ENCODE measurements around the gene PPFIBP1.

The PPFIBP1 gene

GRCh38 chr12:27505761-27506160, 18.2 kb upstream of the PPFIBP1 start:
- no peak for TF ChIP-seq CTCF (IDR thresholded peaks at IDR 0.05; ENCODE audit: insufficient read depth, low read length, poor library complexity, severe bottlenecking)
- Histone ChIP-seq H3K4me3 (replicated peaks; ENCODE audit: low read depth, low read length) (no peak overlapping the region), H3K27me3 (replicated peaks; ENCODE audit: control insufficient read depth, insufficient read depth, low read length) (no peaks in the 10 kb centered on the region; the same call in 1 of the 2 replicates), H3K36me3 (ENCODE audit: control insufficient read depth, insufficient read depth, low read length) (no peaks in the 10 kb centered on the region)
- DNase-seq (ENCODE audit: extremely low read depth, insufficient read length) = no peak

GRCh38 chr12:27506645-27507189, 17.3 kb upstream of the PPFIBP1 start:
- Histone ChIP-seq H3K4me3 (replicated peaks; ENCODE audit: low read depth, low read length) (no peak overlapping the region), H3K36me3 (ENCODE audit: control insufficient read depth, insufficient read depth, low read length) (no peaks in the 10 kb centered on the region), H3K27me3 (replicated peaks; ENCODE audit: control insufficient read depth, insufficient read depth, low read length) (no peaks in the 10 kb centered on the region; the same call in 1 of the 2 replicates)
- TF ChIP-seq CTCF (IDR thresholded peaks at IDR 0.05; ENCODE audit: insufficient read depth, low read length, poor library complexity, severe bottlenecking) = no peak
- DNase-seq (ENCODE audit: extremely low read depth, insufficient read length) = no peak

GRCh38 chr12:27508736-27509431, 15.1 kb upstream of the PPFIBP1 start:
- H3K36me3 ChIP-seq (ENCODE audit: control insufficient read depth, insufficient read depth, low read length) = no peaks in the 10 kb centered on the region
- H3K27me3 ChIP-seq (replicated peaks; ENCODE audit: control insufficient read depth, insufficient read depth, low read length) = no peaks in the 10 kb centered on the region; the same call in 1 of the 2 replicates
- DNase-seq (ENCODE audit: extremely low read depth, insufficient read length) = no peak
- H3K4me3 ChIP-seq (replicated peaks; ENCODE audit: low read depth, low read length) = no peak overlapping the region
- no peak for TF ChIP-seq CTCF (IDR thresholded peaks at IDR 0.05; ENCODE audit: insufficient read depth, low read length, poor library complexity, severe bottlenecking)

GRCh38 chr12:27511031-27511722, 12.8 kb upstream of the PPFIBP1 start:
- no peak overlapping the region for H3K4me3 ChIP-seq (replicated peaks; ENCODE audit: low read depth, low read length)
- no peak for DNase-seq (ENCODE audit: extremely low read depth, insufficient read length)
- H3K27me3 ChIP-seq (replicated peaks; ENCODE audit: control insufficient read depth, insufficient read depth, low read length) = no peaks in the 10 kb centered on the region
- TF ChIP-seq CTCF (IDR thresholded peaks at IDR 0.05; ENCODE audit: insufficient read depth, low read length, poor library complexity, severe bottlenecking) = no peak
- no peaks in the 10 kb centered on the region for H3K36me3 ChIP-seq (ENCODE audit: control insufficient read depth, insufficient read depth, low read length)

- no peaks in the 10 kb centered on the region for H3K36me3 ChIP-seq (ENCODE audit: control insufficient read depth, insufficient read depth, low read length)
- TF ChIP-seq CTCF (IDR thresholded peaks at IDR 0.05; ENCODE audit: insufficient read depth, low read length, poor library complexity, severe bottlenecking) = no peak
- no peak for DNase-seq (ENCODE audit: extremely low read depth, insufficient read length)
- H3K27me3 ChIP-seq (replicated peaks; ENCODE audit: control insufficient read depth, insufficient read depth, low read length) = no peaks in the 10 kb centered on the region
- no peak overlapping the region for H3K4me3 ChIP-seq (replicated peaks; ENCODE audit: low read depth, low read length)
Observed at GRCh38 chr12:27511723-27512045, 12.3 kb upstream of the PPFIBP1 start.

All from GM06990 (cell line).